Inflammatory macrophage treated with lipopolysaccharide for 4 hours (primary cell): ENCODE data around the gene LSM14B.

Source experiments
- DNase-seq: peaks from one replicate; pipeline ENCODE4 v3.0.0-alpha.2; 2020

The LSM14B gene

GRCh38 chr20:62133051-62133845, 11.0 kb downstream of the LSM14B start:
- peak; percentile 73 for DNase-seq

DNA sequence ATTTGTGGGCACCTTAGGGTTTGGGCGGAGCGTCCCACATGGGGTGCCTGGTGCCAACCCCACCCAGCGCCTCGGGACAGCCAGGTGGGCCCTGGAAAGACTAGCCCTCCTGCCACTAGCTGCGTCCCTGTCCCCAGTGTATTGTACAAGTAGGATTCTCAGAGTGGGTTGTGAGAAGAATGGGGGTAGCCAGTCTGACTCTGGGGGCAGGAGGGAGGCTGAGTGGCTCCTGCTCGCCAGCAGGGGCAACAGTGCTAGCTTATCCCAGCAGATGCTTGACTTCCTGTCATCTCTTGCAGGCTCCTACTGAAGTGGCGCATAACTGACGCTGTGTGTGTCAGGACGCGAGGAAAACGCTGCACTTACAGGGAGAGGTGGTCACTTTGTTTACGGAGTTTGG, 11.6 kb downstream of the LSM14B start:
- DNase-seq: no peak

- DNase-seq: peak; percentile 51
Measured at GRCh38 chr20:62134735-62135231, 12.5 kb downstream of the LSM14B start.

- no peak for DNase-seq
Measured at GRCh38 chr20:62135573-62136266, 13.4 kb downstream of the LSM14B start.

GRCh38 chr20:62136283-62137091, 14.2 kb downstream of the LSM14B start:
- DNase-seq: peak; percentile 70

DNA sequence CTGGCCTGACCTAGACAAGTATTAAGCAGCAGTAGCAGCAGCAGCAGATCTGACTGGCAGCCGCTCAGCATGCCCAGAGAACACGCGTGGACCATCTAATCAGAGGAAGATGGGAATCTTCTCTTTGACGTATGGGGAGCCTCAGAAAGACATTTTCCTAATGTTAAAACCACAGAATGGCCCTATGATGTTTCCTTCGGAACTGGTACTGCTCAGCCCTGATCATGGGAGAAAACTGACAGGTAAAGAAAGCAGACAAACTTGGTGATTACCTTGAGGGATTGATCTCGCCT, 14.8 kb downstream of the LSM14B start:
- no peak for DNase-seq

DNA sequence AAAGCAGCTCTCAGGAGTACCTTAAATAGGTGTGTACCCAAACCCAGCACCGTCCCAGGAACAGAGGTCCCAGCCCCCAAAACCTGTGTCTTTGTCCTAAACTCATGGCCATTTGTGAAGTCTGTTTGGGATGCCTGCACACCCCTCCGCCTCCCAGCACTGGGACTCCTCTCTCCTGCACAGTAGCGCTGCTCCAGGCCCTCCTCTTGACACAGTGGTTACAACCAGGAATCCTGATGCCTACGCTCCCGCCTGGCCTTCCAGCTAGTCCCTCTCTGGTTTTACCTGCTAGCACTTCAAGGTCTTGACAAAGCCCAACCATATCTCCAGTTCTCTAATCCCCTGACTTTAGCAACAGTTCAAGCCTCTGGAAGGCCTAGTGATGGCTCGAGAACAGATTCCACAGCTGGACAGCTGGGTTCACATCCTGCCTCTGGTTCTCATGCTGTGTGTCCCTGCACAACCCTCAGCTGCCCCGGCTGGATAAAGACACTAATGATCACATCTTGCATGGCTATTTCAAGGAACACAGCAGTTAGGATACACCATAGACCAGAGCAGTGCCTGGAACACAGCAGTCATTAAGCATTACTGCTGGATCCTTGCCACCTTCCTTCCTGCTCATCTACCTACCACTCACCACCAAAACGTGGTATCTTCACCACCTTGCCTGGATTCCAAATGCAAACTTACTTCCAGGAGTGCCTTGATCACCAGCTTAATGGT, 15.4 kb downstream of the LSM14B start:
- DNase-seq: no peak

- DNase-seq: no peak
Measured at GRCh38 chr20:62138204-62138543, 15.9 kb downstream of the LSM14B start.

- DNase-seq: no peak
Measured at GRCh38 chr20:62138912-62139311, 16.6 kb downstream of the LSM14B start.

DNA sequence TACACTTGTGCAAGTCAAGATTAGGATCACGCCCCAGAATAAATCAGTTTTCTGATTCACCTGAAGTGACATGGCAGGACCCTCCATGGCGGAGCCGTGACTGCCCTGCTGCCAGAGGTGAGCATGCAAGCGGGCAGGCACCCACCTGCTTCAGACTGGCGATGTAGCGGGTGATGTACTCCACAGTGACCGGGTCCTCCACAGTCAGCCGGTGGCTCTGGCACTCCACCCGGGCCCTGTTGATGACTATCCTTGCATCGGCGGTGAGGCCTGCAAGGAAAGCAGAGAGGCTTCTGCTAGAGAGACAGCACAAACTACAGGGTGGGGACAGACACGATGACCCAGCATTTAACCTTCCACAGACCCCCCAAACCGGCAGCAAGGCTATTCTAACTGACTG, 17.4 kb downstream of the LSM14B start:
- no peak for DNase-seq

DNA sequence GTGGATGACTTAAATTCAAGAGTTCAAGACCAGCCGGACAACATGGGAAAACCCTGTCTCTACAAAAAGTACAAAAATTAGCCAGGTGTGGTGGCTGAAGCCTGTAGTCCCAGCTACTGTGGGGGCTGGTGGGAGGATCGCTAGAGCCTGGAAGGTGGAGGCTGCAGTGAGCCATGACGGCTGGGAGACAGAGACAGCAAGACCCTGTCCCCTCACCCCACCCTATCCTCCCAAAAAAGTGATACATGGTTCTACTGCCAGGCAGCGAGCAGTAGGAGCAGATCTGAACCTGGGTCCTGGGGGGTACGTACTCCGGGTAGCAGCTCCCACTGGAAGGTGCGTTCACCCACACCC, 18.7 kb downstream of the LSM14B start:
- no peak for DNase-seq

GRCh38 chr20:62141397-62142251, 19.3 kb downstream of the LSM14B start:
- DNase-seq: peak; percentile 89

- DNase-seq: peak; percentile 23
Measured at GRCh38 chr20:62142252-62143080, 20.2 kb downstream of the LSM14B start.

GRCh38 chr20:62143081-62143956, 21.0 kb downstream of the LSM14B start, which contains the start of the genes PSMA7 and SS18L1:
PSMA7 (minus strand) TSS chr20:62143394; CDS start chr20:62143303, 91 bp downstream.
SS18L1 (plus strand) TSS chr20:62143769; CDS start chr20:62143821, 52 bp downstream.
- peak; percentile 92 for DNase-seq

DNA sequence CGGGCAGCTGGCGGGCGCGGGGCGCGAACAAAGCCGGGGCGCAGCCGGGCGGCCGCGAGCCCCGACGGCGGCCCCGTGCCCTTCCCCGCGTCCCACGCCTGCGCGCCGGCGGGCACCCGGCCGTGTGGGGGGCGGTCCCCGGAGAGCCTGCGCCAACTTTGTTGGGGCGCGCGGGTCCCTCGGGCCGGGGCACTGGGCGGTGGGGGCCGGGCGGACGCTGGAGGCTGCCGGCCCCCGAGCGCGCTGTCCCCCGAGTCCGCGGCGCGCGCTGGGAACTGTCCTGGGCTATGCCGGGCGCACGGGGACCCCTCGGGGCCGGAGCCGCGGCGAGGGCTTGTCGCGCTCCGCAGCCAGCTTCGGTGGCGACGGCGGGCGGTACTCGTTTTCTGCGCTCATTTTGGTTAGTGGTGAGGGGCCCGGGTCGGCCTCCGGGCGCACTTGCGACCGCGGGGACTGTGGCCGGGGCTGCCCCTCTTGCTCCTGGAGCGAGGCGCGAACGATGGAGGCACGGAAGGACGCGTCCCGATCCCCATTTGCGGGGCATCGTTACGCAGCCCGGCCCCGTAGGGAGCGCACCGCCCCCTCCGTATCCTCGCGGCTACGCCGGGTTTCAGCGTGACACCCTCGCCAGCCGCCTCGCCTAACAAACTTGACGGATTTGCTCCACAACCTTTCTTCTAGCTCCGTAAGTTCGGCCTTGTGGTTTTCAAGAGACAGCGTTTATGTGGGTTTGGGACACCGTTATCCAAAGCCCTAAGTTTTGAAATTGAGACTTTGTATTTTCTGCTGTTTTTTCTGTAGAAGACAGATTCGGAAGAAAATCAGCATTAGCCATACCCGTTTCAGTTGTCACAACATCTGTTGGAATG, 21.9 kb downstream of the LSM14B start:
- DNase-seq: peak; percentile 72

DNA sequence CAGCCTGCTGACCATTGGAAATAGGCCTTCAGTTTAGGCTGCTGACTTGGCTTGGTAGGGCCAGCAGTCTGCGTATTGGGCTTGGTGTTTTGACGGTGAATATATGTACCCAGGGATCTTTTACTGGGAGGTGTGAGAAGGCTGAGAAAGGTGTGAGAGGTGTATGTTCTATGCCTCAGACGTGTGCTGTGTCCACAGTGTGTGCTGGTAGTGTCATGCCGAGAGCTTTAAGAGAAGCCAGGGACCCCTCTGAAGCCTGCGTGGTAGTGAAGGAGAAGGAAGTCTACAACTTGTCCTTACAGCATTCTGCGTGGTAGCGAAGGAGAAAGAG, 23.4 kb downstream of the LSM14B start:
- no peak for DNase-seq

GRCh38 chr20:62146019-62146755, 23.9 kb downstream of the LSM14B start:
- DNase-seq: no peak

DNA sequence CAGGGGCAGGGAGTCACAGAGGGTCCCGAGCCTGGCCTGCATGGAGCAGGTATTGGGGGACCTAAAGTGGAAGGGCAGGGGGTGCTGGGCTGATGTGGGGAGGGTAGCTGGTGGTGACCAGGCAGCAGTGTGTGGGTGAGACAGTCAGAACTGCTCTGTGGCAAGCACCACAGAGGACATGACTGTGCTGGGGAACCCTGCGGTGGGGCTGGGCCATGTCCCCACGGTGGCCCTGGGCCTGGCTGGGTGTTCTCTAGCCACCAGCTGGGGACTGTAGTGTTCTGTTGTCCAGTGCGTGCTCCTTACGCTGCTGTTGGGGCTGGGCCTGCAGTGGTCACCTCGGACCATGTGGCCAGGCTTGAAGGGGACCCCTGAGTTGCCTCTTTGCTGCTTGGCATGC, 24.9 kb downstream of the LSM14B start:
- DNase-seq: no peak
